G401 (cell line): ENCODE results near the gene SLC22A12. TPM values are rescaled to one million over a fixed set of nuclear protein-coding genes. Genes with fewer than 3 reads are reported as not detected.

Experiments used
- DNase-seq: peaks from one replicate; pipeline ENCODE4 v3.0.0-alpha.2; 2015; ENCODE audit warnings: low spot score
- in situ Hi-C: cut with HindIII; loops from 2 replicates; pipeline ENCODE4 v1.10.0; 2016; ENCODE audit warnings: low sequenced_read_pairs, mixed read lengths
- total RNA-seq: library from RNA; depleted of rRNA; stranded (reverse); fragments of >200 nt; shearing (Covaris generic); gene quantifications from 2 replicates; pipeline ENCODE4 v1.2.3, GENCODE V29; 2014

The SLC22A12 gene
- total RNA-seq, 1 experiment from 2014 or later, result not detected

GRCh38 chr11:64561984-64562722 lies 28.9 kb upstream of the SLC22A12 start:
- in situ Hi-C loops, result no loop called here
- no peak for DNase-seq

GRCh38 chr11:64562723-64563351 lies 28.2 kb upstream of the SLC22A12 start:
- no peak for DNase-seq
- in situ Hi-C loops, result no loop called here

GRCh38 chr11:64563966-64564365 lies 27.1 kb upstream of the SLC22A12 start:
- in situ Hi-C loops, result no loop called here
- DNase-seq, result no peak

- in situ Hi-C loops, result no loop called here
- DNase-seq, result no peak
Observed at GRCh38 chr11:64564419-64564818, 26.6 kb upstream of the SLC22A12 start.

- no peak for DNase-seq
- in situ Hi-C loops, result no loop called here
Observed at GRCh38 chr11:64564947-64565889, 25.8 kb upstream of the SLC22A12 start.

- peak; percentile 83 for DNase-seq
- in situ Hi-C loops, result no loop called here
Observed at GRCh38 chr11:64566042-64566914, 24.7 kb upstream of the SLC22A12 start.

GRCh38 chr11:64566915-64567891 lies 23.8 kb upstream of the SLC22A12 start:
- DNase-seq, result no peak
- in situ Hi-C loops, result no loop called here

- in situ Hi-C loops, result no loop called here
- peak; percentile 53 for DNase-seq
Observed at GRCh38 chr11:64568041-64568571, 22.9 kb upstream of the SLC22A12 start.

- in situ Hi-C loops, result no loop called here
- DNase-seq, result no peak
Observed at GRCh38 chr11:64568584-64569140, 22.4 kb upstream of the SLC22A12 start.

- in situ Hi-C loops, result no loop called here
- no peak for DNase-seq
Observed at GRCh38 chr11:64569300-64569970, 21.6 kb upstream of the SLC22A12 start.

- no peak for DNase-seq
- in situ Hi-C loops, result no loop called here
Observed at GRCh38 chr11:64570341-64570740, 20.7 kb upstream of the SLC22A12 start.

- DNase-seq, result no peak
- in situ Hi-C loops, result no loop called here
Observed at GRCh38 chr11:64571050-64571409, 20.0 kb upstream of the SLC22A12 start.

GRCh38 chr11:64571410-64572091 lies 19.5 kb upstream of the SLC22A12 start:
- peak; percentile 67 for DNase-seq
- in situ Hi-C loops, result no loop called here

- in situ Hi-C loops, result no loop called here
- no peak for DNase-seq
Observed at GRCh38 chr11:64572143-64572542, 18.9 kb upstream of the SLC22A12 start.

- no peak for DNase-seq
- in situ Hi-C loops, result no loop called here
Observed at GRCh38 chr11:64577202-64577601, 13.8 kb upstream of the SLC22A12 start.

GRCh38 chr11:64580412-64580811 lies 10.6 kb upstream of the SLC22A12 start:
- in situ Hi-C loops, result no loop called here
- DNase-seq, result peak; percentile 94
